Kidney (tissue), 14 donors: ENCODE results near the gene OR51S1. TPM values are rescaled to one million over a fixed set of nuclear protein-coding genes. Genes with fewer than 3 reads are reported as not detected.
"Not testable (repeated sequence)": the region's sequence is repeated elsewhere in the genome, so short reads cannot be mapped to it uniquely, and the experiment has no call there.

Source experiments
- DNase-seq, 5 donors: peaks; one replicate each; pipeline ENCODE4 v3.0.0-alpha.2; 2013 to 2020
- FAIRE-seq: peaks from 2 replicates; lab custom pipeline; 2012; peaks lifted over from hg19 to GRCh38; lab: Jason Lieb, UNC
- H3K27ac ChIP-seq, 2 donors: one replicate each; pipeline ENCODE4 v1.7.0; 2013; ENCODE audit warnings: low read depth in 2 of 2, low read length in 2 of 2, inconsistent platforms in 1 of 2
- H3K27me3 ChIP-seq: one replicate; pipeline ENCODE4 v1.7.1; 2013; ENCODE audit warnings: low read length, inconsistent platforms; ENCODE audit not compliant: control insufficient read depth, insufficient read depth
- H3K36me3 ChIP-seq, 3 donors: one replicate each; pipeline versions ENCODE4 v1.7.0 to v1.7.1; 2013; ENCODE audit warnings: low read length in 3 of 3, control low read depth in 1 of 3, inconsistent platforms in 1 of 3; ENCODE audit not compliant: insufficient read depth in 3 of 3, control insufficient read depth in 2 of 3
- H3K4me1 ChIP-seq, 3 donors: one replicate each; pipeline versions ENCODE4 v1.7.0 to v1.7.1; 2013; ENCODE audit warnings: low read length in 3 of 3, inconsistent platforms in 1 of 3, low read depth in 1 of 3; ENCODE audit not compliant: control insufficient read depth in 2 of 3, insufficient read depth in 2 of 3
- H3K4me3 ChIP-seq, 3 donors: one replicate each; pipeline versions ENCODE4 v1.7.0 to v1.8.1; 2013; ENCODE audit warnings: low read length in 3 of 3, control low read depth in 1 of 3, inconsistent platforms in 1 of 3
- H3K9ac ChIP-seq, 3 donors: one replicate each; pipeline versions ENCODE4 v1.7.0 to v1.7.1; 2013; ENCODE audit warnings: low read length in 3 of 3, control low read depth in 1 of 3, inconsistent platforms in 1 of 3
- H3K9me3 ChIP-seq, 3 donors: one replicate each; pipeline versions ENCODE4 v1.7.0 to v1.7.1; 2013; ENCODE audit warnings: low read length in 3 of 3, control low read depth in 1 of 3, inconsistent platforms in 1 of 3; ENCODE audit not compliant: control insufficient read depth in 2 of 3, insufficient read depth in 1 of 3
- intact Hi-C: fragments of 100-400 bp; cut with DNase I; formaldehyde crosslinking; loops from one replicate; pipeline ENCODE4 v1.11.1; 2022
- polyA plus RNA-seq: library from polyadenylated mRNA; stranded (reverse); fragments of 350-450 nt; fragmentation: Illumina TruSeq; extraction: RNeasy Lipid Tissue Mini Kit (QIAGEN cat#74804); gene quantifications from one replicate; pipeline ENCODE4 v1.2.3, GENCODE V29; 2014; ENCODE audit warnings: low read depth, low replicate concordance; ENCODE audit not compliant: insufficient read depth
- total RNA-seq: library from RNA; stranded (reverse); fragmentation: NEBNext Ultra II Directional; extraction: Animal tissue kit (Norgen Biotek cat#: 25700); gene quantifications from one replicate; pipeline ENCODE4 v1.2.1, GENCODE V29; 2021
- TF ChIP-seq, protein P1 (sequence below): IDR thresholded peaks from 3 replicates; pipeline ENCODE4 v1.5.1; 2012; ENCODE audit warnings: mild to moderate bottlenecking, moderate library complexity, borderline replicate concordance; ENCODE audit not compliant: insufficient read depth; ENCODE audit errors: extremely low read depth
- donor health status: control.
- donor health status: control.
- donor health status: control.
- donor health status: control.
- donor health status: control.
- donor health status: DM: yes; HTN: yes; CAD: no.
- donor health status: Normal renal cell carcinoma (clear cell type).

Gene OR51S1
- total and polyA plus RNA-seq, 2 donors from 2014 or later = not detected

DNA sequence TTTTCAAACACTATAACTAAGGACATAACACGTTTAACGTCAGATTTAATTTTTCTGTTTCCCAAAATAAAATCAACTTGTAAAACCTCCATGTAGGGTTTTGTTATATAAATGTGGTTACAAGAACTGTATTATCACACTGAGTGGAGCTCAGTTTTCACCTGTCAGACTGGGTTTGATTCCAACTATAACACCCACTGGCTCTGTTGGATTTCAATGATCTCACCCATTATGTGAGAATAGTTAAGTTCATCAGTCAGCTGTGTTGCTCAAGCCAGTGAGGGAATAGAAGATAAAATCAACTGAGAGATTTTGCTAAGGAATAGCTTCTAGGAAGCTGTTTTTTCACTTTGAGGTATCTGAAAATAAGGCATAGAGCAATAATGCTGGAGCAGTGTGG lies 39.8 kb downstream of the OR51S1 start:
- H3K4me1 ChIP-seq = no peaks in the 10 kb centered on the region
- no peaks in the 10 kb centered on the region for H3K9me3 ChIP-seq
- no peaks in the 10 kb centered on the region for H3K36me3 ChIP-seq
- TF ChIP-seq, protein P1, sequence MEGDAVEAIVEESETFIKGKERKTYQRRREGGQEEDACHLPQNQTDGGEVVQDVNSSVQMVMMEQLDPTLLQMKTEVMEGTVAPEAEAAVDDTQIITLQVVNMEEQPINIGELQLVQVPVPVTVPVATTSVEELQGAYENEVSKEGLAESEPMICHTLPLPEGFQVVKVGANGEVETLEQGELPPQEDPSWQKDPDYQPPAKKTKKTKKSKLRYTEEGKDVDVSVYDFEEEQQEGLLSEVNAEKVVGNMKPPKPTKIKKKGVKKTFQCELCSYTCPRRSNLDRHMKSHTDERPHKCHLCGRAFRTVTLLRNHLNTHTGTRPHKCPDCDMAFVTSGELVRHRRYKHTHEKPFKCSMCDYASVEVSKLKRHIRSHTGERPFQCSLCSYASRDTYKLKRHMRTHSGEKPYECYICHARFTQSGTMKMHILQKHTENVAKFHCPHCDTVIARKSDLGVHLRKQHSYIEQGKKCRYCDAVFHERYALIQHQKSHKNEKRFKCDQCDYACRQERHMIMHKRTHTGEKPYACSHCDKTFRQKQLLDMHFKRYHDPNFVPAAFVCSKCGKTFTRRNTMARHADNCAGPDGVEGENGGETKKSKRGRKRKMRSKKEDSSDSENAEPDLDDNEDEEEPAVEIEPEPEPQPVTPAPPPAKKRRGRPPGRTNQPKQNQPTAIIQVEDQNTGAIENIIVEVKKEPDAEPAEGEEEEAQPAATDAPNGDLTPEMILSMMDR = no peak
- intact Hi-C loops = no loop called here
- H3K27ac ChIP-seq = no peak overlapping the region
- H3K9ac ChIP-seq = no peak overlapping the region
- FAIRE-seq (no peak), DNase-seq (no peak)
- no peaks in the 10 kb centered on the region for H3K27me3 ChIP-seq
- H3K4me3 ChIP-seq = no peak overlapping the region

DNA sequence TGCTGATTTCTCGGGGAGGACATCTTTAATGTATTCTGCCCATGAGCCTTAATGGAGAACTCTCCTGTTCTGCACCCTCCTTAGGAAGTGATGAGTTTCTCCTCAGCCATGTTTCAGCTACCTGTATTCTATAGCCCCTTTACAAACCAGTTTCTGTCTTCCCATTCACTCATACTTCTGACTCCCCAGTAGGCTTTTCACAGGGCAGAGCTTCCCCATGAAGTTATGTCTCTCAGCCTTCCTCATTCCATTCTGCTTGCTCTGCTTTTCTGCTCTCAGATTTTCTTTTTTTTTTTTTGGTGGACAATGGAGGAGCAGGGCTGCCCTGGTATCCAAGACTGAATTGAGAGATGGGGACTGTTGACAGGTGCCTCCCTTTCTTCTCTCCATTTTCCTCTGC lies 40.5 kb downstream of the OR51S1 start:
- H3K27me3 ChIP-seq = no peaks in the 10 kb centered on the region
- no peak overlapping the region for H3K27ac ChIP-seq
- no peak overlapping the region for H3K4me3 ChIP-seq
- no peak for DNase-seq
- no peaks in the 10 kb centered on the region for H3K9me3 ChIP-seq
- H3K36me3 ChIP-seq = no peaks in the 10 kb centered on the region
- H3K4me1 ChIP-seq = no peaks in the 10 kb centered on the region
- FAIRE-seq = no peak
- intact Hi-C loops = no loop called here
- no peak overlapping the region for H3K9ac ChIP-seq
- TF ChIP-seq, protein P1 = no peak

DNA sequence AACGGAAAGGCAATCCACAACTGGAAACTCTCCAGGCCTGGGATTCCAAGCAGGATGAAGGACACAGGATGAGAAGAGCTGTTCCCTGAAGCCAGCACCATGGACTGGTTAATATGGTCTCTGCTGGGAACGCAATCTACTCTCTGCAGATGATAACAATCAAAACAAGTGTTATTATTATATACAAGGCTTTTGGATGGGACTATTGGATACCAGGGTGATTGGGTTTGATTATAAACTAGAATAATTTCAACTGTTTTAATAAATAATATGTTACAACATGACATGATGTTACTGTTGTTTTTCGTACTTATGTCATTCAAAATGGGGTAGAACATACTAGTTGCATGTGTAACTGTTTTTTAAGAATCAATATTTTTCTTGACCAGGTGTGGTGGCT lies 44.7 kb downstream of the OR51S1 start, which contains the start of gene OR52R1:
OR52R1 (minus strand) TSS at position 101 of the 400 bp plus-strand sequence; CDS start at position 101, 0 bp downstream.
- no peaks in the 10 kb centered on the region for H3K9me3 ChIP-seq
- FAIRE-seq (no peak), DNase-seq (no peak)
- H3K9ac ChIP-seq = no peak within 1 kb of the TSS
- H3K27me3 ChIP-seq = no peaks in the 10 kb centered on the region
- no peaks in the 10 kb centered on the region for H3K36me3 ChIP-seq
- H3K4me3 ChIP-seq = no peak within 1 kb of the TSS
- intact Hi-C loops = no loop called here
- TF ChIP-seq, protein P1 = no peak
- no peaks in the 10 kb centered on the region for H3K4me1 ChIP-seq
- H3K27ac ChIP-seq = no peak within 1 kb of the TSS

DNA sequence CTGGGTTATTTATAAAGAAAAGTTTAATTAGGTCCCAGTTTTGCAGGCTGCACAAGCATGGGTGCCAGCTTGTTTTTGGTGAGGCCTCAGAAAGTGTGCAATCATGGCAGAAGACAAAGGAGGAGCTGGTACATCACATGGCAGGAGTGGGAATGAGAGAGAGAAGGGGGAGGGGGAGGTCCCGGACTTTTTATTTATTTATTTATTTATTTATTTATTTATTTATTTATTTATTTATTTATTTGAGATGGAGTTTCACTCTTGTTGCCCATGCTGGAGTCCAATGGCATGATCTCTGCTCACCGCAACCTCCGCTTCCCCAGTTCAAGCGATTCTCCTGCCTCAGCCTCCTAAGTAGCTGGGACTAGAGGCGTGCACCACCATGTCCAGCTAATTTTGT lies 47.7 kb downstream of the OR51S1 start:
- H3K36me3 ChIP-seq, intact Hi-C loops, H3K4me3 ChIP-seq, H3K27ac ChIP-seq, H3K27me3 ChIP-seq, DNase-seq, FAIRE-seq, H3K4me1 ChIP-seq, H3K9ac ChIP-seq, H3K9me3 ChIP-seq: not testable (repeated sequence)
